Mesothelial cell of epicardium (in vitro differentiated cells): ENCODE data around the gene PRKACB. TPM values are rescaled to one million over a fixed set of nuclear protein-coding genes. Genes with fewer than 3 reads are reported as not detected.
"Not testable (repeated sequence)": the region's sequence is repeated elsewhere in the genome, so short reads cannot be mapped to it uniquely, and the experiment has no call there.

Experiments used
- DNase-seq, 2 experiments: peaks; one replicate each; pipeline ENCODE4 v3.0.0; 2021; ENCODE audit warnings: low spot score in 2 of 2; ENCODE audit not compliant: unreplicated experiment in 2 of 2
- H3K27ac Mint-ChIP-seq: 2 replicates; pipeline ENCODE4 v1.8.0; 2021; ENCODE audit warnings: mixed read lengths
- H3K27me3 Mint-ChIP-seq: 2 replicates; pipeline ENCODE4 v1.8.0; 2021; ENCODE audit warnings: low read depth, mixed read lengths
- H3K36me3 Mint-ChIP-seq: 2 replicates; pipeline ENCODE4 v1.8.0; 2021; ENCODE audit warnings: mixed read lengths
- H3K4me1 Mint-ChIP-seq: 2 replicates; pipeline ENCODE4 v1.8.0; 2021; ENCODE audit warnings: mixed read lengths
- H3K4me3 Mint-ChIP-seq: 2 replicates; pipeline ENCODE4 v1.8.0; 2021; ENCODE audit warnings: mild to moderate bottlenecking, moderate library complexity, mixed read lengths
- H3K9me3 Mint-ChIP-seq: 2 replicates; pipeline ENCODE4 v1.8.0; 2021; ENCODE audit warnings: mixed read lengths
- total RNA-seq: library from RNA; stranded (reverse); gene quantifications from 3 replicates; pipeline ENCODE4 v1.2.1, GENCODE V29; 2021
- TF ChIP-seq, protein P1 (sequence below): fragments of 200-600 bp; sonication (generic); IDR thresholded peaks from one replicate; pipeline ENCODE4 v1.5.0; 2021; ENCODE audit warnings: antibody characterized with exemption; ENCODE audit not compliant: unreplicated experiment

PRKACB gene
- total RNA-seq, 1 donor from 2014 or later, result 38.5 TPM

DNA sequence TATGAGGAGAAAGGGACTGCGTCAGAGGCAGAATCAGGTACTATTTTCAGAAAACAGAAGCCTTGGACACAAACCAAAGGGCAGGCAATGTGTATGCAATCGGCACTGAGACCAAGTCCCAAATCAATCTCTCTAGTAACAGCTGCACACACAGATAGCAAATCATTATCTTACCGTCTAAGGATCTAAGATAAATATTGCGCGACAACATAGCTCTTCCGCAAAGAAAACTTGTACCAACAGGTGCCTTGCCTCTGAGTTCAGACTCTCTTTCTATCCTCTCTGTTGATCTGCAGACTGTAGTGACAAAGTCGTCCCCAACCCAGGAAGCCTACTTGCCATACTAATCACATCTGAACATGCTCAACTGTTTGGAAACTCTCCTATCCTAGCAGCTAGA, 134.8 kb downstream of the PRKACB start:
- H3K4me3 Mint-ChIP-seq, result no peak overlapping the region
- H3K27ac Mint-ChIP-seq, result no peak overlapping the region

DNA sequence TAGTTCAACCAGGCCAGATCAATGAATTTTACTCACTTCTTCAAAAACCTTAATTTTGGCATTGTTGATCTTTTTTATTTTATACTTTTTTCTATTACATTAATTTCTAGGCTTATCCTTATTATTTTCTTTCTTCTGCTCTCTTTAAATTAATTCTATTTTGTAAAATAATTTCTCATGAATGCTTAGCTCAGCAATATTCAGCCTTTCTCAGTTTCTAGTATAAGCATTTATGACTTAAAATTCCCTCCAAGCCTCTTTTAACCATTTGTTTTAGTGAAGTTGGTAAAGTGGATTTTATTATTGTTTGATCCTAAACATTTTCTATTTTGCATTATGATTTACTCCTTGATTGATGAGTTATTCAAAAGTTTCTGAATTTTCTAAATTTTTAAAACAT, 136.8 kb downstream of the PRKACB start:
- H3K27me3 Mint-ChIP-seq, result no peaks in the 10 kb centered on the region
- H3K36me3 Mint-ChIP-seq, result no peaks in the 10 kb centered on the region
- H3K4me1 Mint-ChIP-seq, result no peaks in the 10 kb centered on the region
- peaks cover under 1% of the 10 kb centered on the region for H3K9me3 Mint-ChIP-seq
- TF ChIP-seq, protein P1, sequence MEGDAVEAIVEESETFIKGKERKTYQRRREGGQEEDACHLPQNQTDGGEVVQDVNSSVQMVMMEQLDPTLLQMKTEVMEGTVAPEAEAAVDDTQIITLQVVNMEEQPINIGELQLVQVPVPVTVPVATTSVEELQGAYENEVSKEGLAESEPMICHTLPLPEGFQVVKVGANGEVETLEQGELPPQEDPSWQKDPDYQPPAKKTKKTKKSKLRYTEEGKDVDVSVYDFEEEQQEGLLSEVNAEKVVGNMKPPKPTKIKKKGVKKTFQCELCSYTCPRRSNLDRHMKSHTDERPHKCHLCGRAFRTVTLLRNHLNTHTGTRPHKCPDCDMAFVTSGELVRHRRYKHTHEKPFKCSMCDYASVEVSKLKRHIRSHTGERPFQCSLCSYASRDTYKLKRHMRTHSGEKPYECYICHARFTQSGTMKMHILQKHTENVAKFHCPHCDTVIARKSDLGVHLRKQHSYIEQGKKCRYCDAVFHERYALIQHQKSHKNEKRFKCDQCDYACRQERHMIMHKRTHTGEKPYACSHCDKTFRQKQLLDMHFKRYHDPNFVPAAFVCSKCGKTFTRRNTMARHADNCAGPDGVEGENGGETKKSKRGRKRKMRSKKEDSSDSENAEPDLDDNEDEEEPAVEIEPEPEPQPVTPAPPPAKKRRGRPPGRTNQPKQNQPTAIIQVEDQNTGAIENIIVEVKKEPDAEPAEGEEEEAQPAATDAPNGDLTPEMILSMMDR, result no peak
- no peak for DNase-seq
- H3K27ac Mint-ChIP-seq, result no peak overlapping the region
- H3K4me3 Mint-ChIP-seq, result no peak overlapping the region

More for the DNA sequence above, 134.8 kb downstream of the PRKACB start:
- H3K4me1 Mint-ChIP-seq, result no peaks in the 10 kb centered on the region
- H3K36me3 Mint-ChIP-seq, result no peaks in the 10 kb centered on the region
- TF ChIP-seq, protein P1, result no peak
- H3K9me3 Mint-ChIP-seq, result peaks cover 5% of the 10 kb centered on the region
- no peak for DNase-seq
- no peaks in the 10 kb centered on the region for H3K27me3 Mint-ChIP-seq

DNA sequence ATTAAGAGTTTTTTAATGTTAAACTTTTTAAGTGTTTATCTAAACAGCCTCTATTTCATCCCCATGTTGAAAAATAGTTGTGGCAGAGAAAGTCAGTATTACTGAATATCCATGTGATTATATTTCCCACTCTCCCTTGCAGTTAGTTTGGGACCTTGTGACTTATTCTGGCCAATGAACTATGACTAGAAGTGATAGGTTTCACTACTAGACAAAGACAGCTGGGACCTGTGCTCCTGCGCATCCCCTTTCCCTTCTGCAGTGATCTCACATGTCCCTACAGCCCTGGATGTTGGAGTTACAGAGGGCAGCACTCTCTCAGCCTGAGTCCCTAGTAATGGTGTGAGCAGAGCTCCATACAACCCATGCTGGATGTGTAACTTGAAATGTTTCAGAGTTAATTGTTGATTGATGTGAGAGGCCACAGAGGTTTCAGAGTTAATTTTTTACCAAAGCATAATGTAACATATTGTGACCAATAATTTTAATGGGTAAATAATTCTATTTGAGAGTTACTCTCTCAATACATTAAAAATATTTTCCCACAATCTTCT, 138.8 kb downstream of the PRKACB start:
- H3K9me3 Mint-ChIP-seq, result peaks cover 20% of the 10 kb centered on the region
- TF ChIP-seq, protein P1, result no peak
- DNase-seq, result no peak
- no peak overlapping the region for H3K27ac Mint-ChIP-seq
- H3K4me3 Mint-ChIP-seq, result no peak overlapping the region
- peaks cover 4% of the 10 kb centered on the region for H3K36me3 Mint-ChIP-seq
- no peaks in the 10 kb centered on the region for H3K4me1 Mint-ChIP-seq
- H3K27me3 Mint-ChIP-seq, result no peaks in the 10 kb centered on the region

DNA sequence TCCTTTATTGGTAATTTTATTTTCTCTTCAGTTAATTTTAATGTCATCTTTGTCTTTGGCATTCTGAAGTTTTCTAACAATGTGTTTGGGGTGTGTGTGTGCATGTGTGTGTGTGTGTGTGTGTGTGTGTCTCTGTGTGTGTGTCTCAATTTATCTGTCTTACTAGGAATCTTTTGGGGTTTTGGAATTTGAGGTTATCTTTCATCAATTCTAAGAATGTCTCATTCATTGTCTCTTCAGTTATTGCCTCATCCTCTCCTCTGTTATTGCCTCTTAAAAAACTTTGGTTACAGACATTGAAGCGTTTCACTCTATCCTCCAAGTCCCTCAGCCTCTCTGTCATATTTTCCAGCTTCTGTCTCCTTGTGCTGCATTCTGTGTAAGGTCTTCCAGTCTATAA, 139.3 kb downstream of the PRKACB start:
- Mint-ChIP-seq H3K4me3 (no peak overlapping the region), H3K9me3 (peaks cover 22% of the 10 kb centered on the region), H3K27ac (no peak overlapping the region), H3K27me3 (no peaks in the 10 kb centered on the region), H3K4me1 (no peaks in the 10 kb centered on the region), H3K36me3 (peaks cover 4% of the 10 kb centered on the region)
- DNase-seq, result no peak
- TF ChIP-seq, protein P1, result no peak

DNA sequence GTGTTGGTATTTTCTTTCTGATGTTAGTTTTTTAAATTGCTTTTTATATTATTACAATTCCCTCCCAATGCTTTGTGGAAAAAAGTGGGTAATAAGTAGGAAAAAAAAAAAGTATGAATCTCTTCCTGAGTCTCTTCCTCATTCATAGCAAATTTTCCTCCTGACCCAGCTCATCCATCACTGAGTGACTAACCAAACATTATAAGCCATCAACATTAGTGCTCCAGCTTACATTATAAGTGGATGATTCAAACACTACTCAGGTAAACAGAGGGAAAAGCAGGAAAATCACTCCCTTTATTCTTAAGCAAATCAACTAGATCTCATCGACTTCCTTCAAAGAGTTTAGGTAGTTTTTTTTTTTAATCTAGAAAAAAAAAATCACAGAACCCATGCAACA, 142.0 kb downstream of the PRKACB start:
- no peak for DNase-seq
- Mint-ChIP-seq H3K4me1 (no peaks in the 10 kb centered on the region), H3K27me3 (no peaks in the 10 kb centered on the region), H3K9me3 (peaks cover 35% of the 10 kb centered on the region), H3K4me3 (no peak overlapping the region), H3K27ac (no peak overlapping the region), H3K36me3 (peaks cover 6% of the 10 kb centered on the region)
- TF ChIP-seq, protein P1, result no peak

DNA sequence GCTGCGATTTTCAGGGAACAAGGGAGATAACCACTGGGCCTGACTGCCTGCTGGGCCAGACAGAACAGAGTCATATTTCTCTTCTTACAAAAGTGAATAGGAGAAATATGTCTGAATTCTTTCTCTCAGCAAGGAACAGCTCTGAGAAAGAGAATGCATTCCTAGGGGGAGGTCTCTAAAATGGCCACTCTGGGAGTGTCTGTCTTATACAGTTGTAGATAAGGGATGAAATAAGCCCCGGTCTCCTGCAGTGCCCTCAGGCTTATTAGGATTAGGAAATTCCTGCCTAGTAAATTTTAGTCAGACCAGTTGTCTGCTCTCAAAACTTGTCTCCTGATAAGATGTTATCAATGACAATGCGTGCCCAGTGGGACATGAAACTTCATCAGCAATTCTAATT, 143.3 kb downstream of the PRKACB start:
- H3K4me3 Mint-ChIP-seq, H3K27ac Mint-ChIP-seq, H3K27me3 Mint-ChIP-seq, DNase-seq, H3K4me1 Mint-ChIP-seq, H3K36me3 Mint-ChIP-seq: not testable (repeated sequence)
- H3K9me3 Mint-ChIP-seq, result peaks cover 41% of the 10 kb centered on the region

Other genes starting within 250 kb of the PRKACB start
- 12.7 to 13.3 TPM (median 12.7 TPM) in 3 replicates for gene TTLL7, start 145.1 kb upstream of the PRKACB start, total RNA-seq
- gene SAMD13, start 157.4 kb downstream of the PRKACB start, total RNA-seq, result 3.6 to 4.5 TPM (median 3.9 TPM) in 3 replicates